H9 (cell line): ENCODE measurements around the gene ITGB6. TPM values are rescaled to one million over a fixed set of nuclear protein-coding genes. Genes with fewer than 3 reads are reported as not detected.

Experiments used
- DNase-seq: peaks from one replicate; pipeline ENCODE4 v3.0.0-alpha.2; 2017
- H2AFZ ChIP-seq: one replicate; pipeline ENCODE4 v1.6.1; 2013; ENCODE audit warnings: mild to moderate bottlenecking, low read length, control low read depth, moderate library complexity
- H2AK5ac ChIP-seq: 2 replicates; pipeline ENCODE4 v1.6.1; 2013; ENCODE audit warnings: low read length, control low read depth, mixed read lengths; ENCODE audit not compliant: insufficient read length
- H2BK120ac ChIP-seq: one replicate; pipeline ENCODE4 v1.6.1; 2013; ENCODE audit warnings: low read depth, mild to moderate bottlenecking, low read length, control low read depth, inconsistent platforms; ENCODE audit not compliant: poor library complexity, severe bottlenecking
- H2BK12ac ChIP-seq: 2 replicates; pipeline ENCODE4 v1.6.1; 2013; ENCODE audit warnings: low read length, control low read depth, mixed read lengths, low read depth; ENCODE audit not compliant: insufficient read length
- H2BK15ac ChIP-seq: 2 replicates; pipeline ENCODE4 v1.6.1; 2013; ENCODE audit warnings: low read depth, low read length, control low read depth
- H2BK20ac ChIP-seq: one replicate; pipeline ENCODE4 v1.6.1; 2013; ENCODE audit warnings: low read depth, mild to moderate bottlenecking, low read length, control low read depth, inconsistent platforms; ENCODE audit not compliant: poor library complexity, severe bottlenecking
- H2BK5ac ChIP-seq: 2 replicates; pipeline ENCODE4 v1.6.1; 2013; ENCODE audit warnings: low read length, control low read depth, mixed read lengths; ENCODE audit not compliant: insufficient read length
- H3K14ac ChIP-seq: 2 replicates; pipeline ENCODE4 v1.6.1; 2013; ENCODE audit warnings: low read length, control low read depth; ENCODE audit not compliant: insufficient read depth
- H3K18ac ChIP-seq: 2 replicates; pipeline ENCODE4 v1.6.1; 2013; ENCODE audit warnings: low read depth, mild to moderate bottlenecking, mixed read lengths, low read length, control low read depth; ENCODE audit not compliant: insufficient read length
- H3K23ac ChIP-seq: 2 replicates; pipeline ENCODE4 v1.6.1; 2013; ENCODE audit warnings: low read length, control low read depth, mixed read lengths, low read depth; ENCODE audit not compliant: insufficient read length
- H3K23me2 ChIP-seq: 2 replicates; pipeline ENCODE4 v1.6.1; 2013; ENCODE audit warnings: low read depth, mild to moderate bottlenecking, mixed read lengths, low read length, control low read depth; ENCODE audit not compliant: insufficient read length, poor library complexity, severe bottlenecking
- H3K27ac ChIP-seq: 2 replicates; pipeline ENCODE4 v1.5.1; 2013; ENCODE audit warnings: low read length, control low read depth, mixed read lengths, low read depth; ENCODE audit not compliant: insufficient read length
- H3K27me3 ChIP-seq: 2 replicates; pipeline ENCODE4 v1.6.1; 2013; ENCODE audit warnings: low read length, control low read depth, inconsistent platforms; ENCODE audit not compliant: insufficient read depth
- H3K4ac ChIP-seq: 2 replicates; pipeline ENCODE4 v1.6.1; 2013; ENCODE audit warnings: low read depth, mild to moderate bottlenecking, control low read depth, inconsistent platforms, low read length, moderate library complexity
- H3K4me1 ChIP-seq: 2 replicates; pipeline ENCODE4 v1.6.1; 2013; ENCODE audit warnings: low read length, control low read depth, inconsistent platforms; ENCODE audit not compliant: insufficient read depth
- H3K4me2 ChIP-seq: 2 replicates; pipeline ENCODE4 v1.6.1; 2013; ENCODE audit warnings: low read length, control low read depth, mixed read lengths; ENCODE audit not compliant: insufficient read length, insufficient read depth
- H3K56ac ChIP-seq: 2 replicates; pipeline ENCODE4 v1.6.1; 2013; ENCODE audit warnings: low read depth, mild to moderate bottlenecking, mixed read lengths, low read length, control low read depth; ENCODE audit not compliant: insufficient read length
- H3K79me1 ChIP-seq: 2 replicates; pipeline ENCODE4 v1.6.1; 2013; ENCODE audit warnings: low read depth, mild to moderate bottlenecking, moderate library complexity, low read length, control low read depth, inconsistent platforms; ENCODE audit not compliant: insufficient read depth, poor library complexity, severe bottlenecking
- H3K79me2 ChIP-seq: 2 replicates; pipeline ENCODE4 v1.6.1; 2013; ENCODE audit warnings: low read length, control low read depth, inconsistent platforms; ENCODE audit not compliant: insufficient read depth
- H3K9ac ChIP-seq: 2 replicates; pipeline ENCODE4 v1.6.1; 2013; ENCODE audit warnings: low read length, control low read depth, mixed read lengths; ENCODE audit not compliant: insufficient read length; ENCODE audit errors: extremely low read depth
- H3K9me3 ChIP-seq: one replicate; pipeline ENCODE4 v1.6.1; 2013; ENCODE audit warnings: low read depth, low read length, inconsistent platforms; ENCODE audit not compliant: control insufficient read depth
- H3T11ph ChIP-seq: one replicate; pipeline ENCODE4 v1.6.1; 2013; ENCODE audit warnings: mild to moderate bottlenecking, low read length, control low read depth, inconsistent platforms
- H4K20me1 ChIP-seq: one replicate; pipeline ENCODE4 v1.6.1; 2013; ENCODE audit not compliant: control insufficient read depth, insufficient read length, insufficient read depth
- H4K5ac ChIP-seq: 2 replicates; pipeline ENCODE4 v1.6.1; 2013; ENCODE audit warnings: low read depth, mild to moderate bottlenecking, mixed read lengths, low read length, control low read depth; ENCODE audit not compliant: insufficient read length
- H4K8ac ChIP-seq: replicated peaks from 2 replicates; pipeline ENCODE4 v1.6.1; 2013; ENCODE audit warnings: low read length, control low read depth, mixed read lengths, low read depth; ENCODE audit not compliant: insufficient read length
- H4K91ac ChIP-seq: 2 replicates; pipeline ENCODE4 v1.6.1; 2013; ENCODE audit warnings: low read depth, mild to moderate bottlenecking, moderate library complexity, mixed read lengths, low read length, control low read depth; ENCODE audit not compliant: insufficient read length
- H3K27ac Mint-ChIP-seq, 3 experiments: 2 replicates in 2 of 3; 3 replicates in 1 of 3; pipeline ENCODE4 v1.8.0; 2020 to 2021; ENCODE audit warnings: mixed read lengths in 3 of 3, mild to moderate bottlenecking in 1 of 3, moderate library complexity in 1 of 3
- H3K27me3 Mint-ChIP-seq: 2 replicates; pipeline ENCODE4 v1.8.0; 2021; ENCODE audit warnings: low read depth, mild to moderate bottlenecking, moderate library complexity, mixed read lengths
- H3K36me3 Mint-ChIP-seq, 3 experiments: 2 replicates in 2 of 3; 3 replicates in 1 of 3; pipeline ENCODE4 v1.8.0; 2020 to 2021; ENCODE audit warnings: low read depth in 3 of 3, mixed read lengths in 3 of 3; ENCODE audit not compliant: insufficient read depth in 1 of 3
- H3K4me1 Mint-ChIP-seq, 2 experiments: 2 replicates each; pipeline ENCODE4 v1.8.0; 2020; ENCODE audit warnings: mixed read lengths in 2 of 2
- H3K4me3 Mint-ChIP-seq, 2 experiments: 2 replicates in 1 of 2; 3 replicates in 1 of 2; pipeline ENCODE4 v1.8.0; 2020 to 2021; ENCODE audit warnings: mild to moderate bottlenecking in 2 of 2, mixed read lengths in 2 of 2, moderate library complexity in 1 of 2
- H3K9me3 Mint-ChIP-seq, 2 experiments: 2 replicates in 1 of 2; 3 replicates in 1 of 2; pipeline ENCODE4 v1.8.0; 2020; ENCODE audit warnings: mild to moderate bottlenecking in 2 of 2, mixed read lengths in 2 of 2, moderate library complexity in 1 of 2
- CTCF ChIP-seq: fragments of 200-600 bp; sonication (generic); conservative IDR thresholded peaks from 3 replicates; pipeline ENCODE4 v1.8.0; 2021; ENCODE audit warnings: antibody characterized with exemption, mild to moderate bottlenecking
- WGBS: extraction: QIAGEN DNeasy Blood & Tissue Kit; methylation state at CpG from one replicate; pipeline ENCODE4 v1.1.7; 2013; ENCODE audit warnings: missing lambda C conversion rate, low lambda C conversion rate, mixed read lengths; ENCODE audit not compliant: insufficient read length; ENCODE audit errors: extremely low coverage; 5-methylcytosine and 5-hydroxymethylcytosine counted together
- total RNA-seq: library from RNA; stranded (reverse); gene quantifications from 2 replicates; pipeline ENCODE4 v1.2.1, GENCODE V29; 2021

The ITGB6 gene
- total RNA-seq, 1 experiment from 2014 or later, result not detected

GRCh38 chr2:160097326-160097725 is 102.7 kb downstream of the ITGB6 start:
- Mint-ChIP-seq H3K9me3 (peaks cover 20 to 25% of the 10 kb centered on the region in 2 experiments), H3K27ac (no peak overlapping the region), H3K36me3 (peaks cover 7 to 16% (median 11%) of the 10 kb centered on the region in 3 experiments; a peak in 5 of 7 replicates), H3K27me3 (no peaks in the 10 kb centered on the region; the same call in 1 of the 2 replicates), H3K4me1 (no peaks in the 10 kb centered on the region), H3K4me3 (no peak overlapping the region)
- H3K79me2 ChIP-seq, result no peaks in the 10 kb centered on the region
- H4K5ac ChIP-seq, result no peak overlapping the region
- H3K9me3 ChIP-seq, result no peaks in the 10 kb centered on the region
- H3K27me3 ChIP-seq, result no peaks in the 10 kb centered on the region
- H3K4ac ChIP-seq, result no peak overlapping the region
- DNase-seq, result no peak
- H4K8ac ChIP-seq, result no peak overlapping the region
- no peaks in the 10 kb centered on the region for H3K23me2 ChIP-seq
- H3K23ac ChIP-seq, result no peak overlapping the region
- no peak overlapping the region for H3T11ph ChIP-seq
- no peak overlapping the region for H3K56ac ChIP-seq
- H4K20me1 ChIP-seq, result no peaks in the 10 kb centered on the region
- no peaks in the 10 kb centered on the region for H3K4me1 ChIP-seq
- H2AFZ ChIP-seq, result no peak overlapping the region
- no peak overlapping the region for H2BK12ac ChIP-seq
- TF ChIP-seq CTCF, result no peak
- H2BK5ac ChIP-seq, result no peak overlapping the region
- no peak overlapping the region for H3K4me2 ChIP-seq
- no peak overlapping the region for H3K18ac ChIP-seq
- H2BK15ac ChIP-seq, result no peak overlapping the region
- no peak overlapping the region for H4K91ac ChIP-seq
- H2BK120ac ChIP-seq, result no peak overlapping the region
- no CpG with 5 or more reads among the region's 1 CpG for WGBS
- H2BK20ac ChIP-seq, result no peak overlapping the region
- H2AK5ac ChIP-seq, result no peak overlapping the region
- H3K14ac ChIP-seq, result no peak overlapping the region
- H3K9ac ChIP-seq, result no peak overlapping the region
- no peak overlapping the region for H3K27ac ChIP-seq
- no peaks in the 10 kb centered on the region for H3K79me1 ChIP-seq
